GM19025 (cell line): Measurements from ENCODE around the gene ADARB2.
"Not testable (repeated sequence)": the region's sequence is repeated elsewhere in the genome, so short reads cannot be mapped to it uniquely, and the experiment has no call there.

ENCODE experiments used
- ATAC-seq: cut with Tn5 transposase; IDR thresholded peaks from one replicate; pipeline ENCODE4 v1.9.1; 2021; ENCODE audit warnings: mild to moderate bottlenecking, low read depth, moderate library complexity; ENCODE audit not compliant: unreplicated experiment

Gene ADARB2

DNA sequence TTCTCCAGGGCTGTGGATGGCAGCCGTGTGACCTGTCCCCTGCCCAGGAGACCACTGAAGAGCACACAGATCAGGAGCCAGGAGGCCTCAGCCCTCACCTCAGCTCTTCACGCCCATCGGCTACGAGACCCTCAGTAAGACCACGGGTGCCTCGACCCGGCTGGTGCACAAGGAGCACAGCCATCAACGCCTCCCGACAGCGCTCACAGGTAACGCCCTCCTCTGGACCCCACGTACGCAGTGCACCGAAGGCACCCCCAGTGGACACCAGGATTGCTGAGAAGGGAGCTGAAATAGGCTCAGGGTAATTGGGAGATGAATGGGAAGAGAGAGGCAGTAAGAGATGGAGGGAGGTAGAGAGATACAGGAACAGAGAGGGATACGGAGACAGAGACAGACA lies 389.8 kb downstream of the ADARB2 start:
- ATAC-seq, result no peak

GRCh38 chr10:1346201-1346600 lies 391.1 kb downstream of the ADARB2 start:
- ATAC-seq, result no peak

GRCh38 chr10:1345368-1345767 lies 392.0 kb downstream of the ADARB2 start:
- ATAC-seq, result no peak

DNA sequence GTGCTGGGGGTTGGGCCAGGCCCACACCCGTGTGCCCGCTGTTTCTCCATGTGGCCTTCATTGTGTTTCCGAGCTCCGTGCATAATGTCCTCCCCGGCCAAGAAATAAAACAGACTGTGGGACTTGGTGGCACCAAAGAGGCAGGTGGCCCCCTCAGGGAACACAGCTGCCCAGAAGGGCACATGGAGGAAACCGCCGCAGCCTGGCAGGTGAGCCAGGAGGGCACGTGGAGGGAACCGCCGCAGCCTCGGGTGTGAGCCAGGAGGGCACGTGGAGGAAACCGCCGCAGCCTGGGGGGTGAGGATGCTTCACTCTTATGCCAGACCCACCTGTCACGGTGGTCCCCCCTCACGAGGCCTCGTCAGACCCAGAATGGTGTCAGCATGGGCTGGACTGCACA lies 392.5 kb downstream of the ADARB2 start:
- no peak for ATAC-seq

GRCh38 chr10:1344408-1344807 lies 392.9 kb downstream of the ADARB2 start:
- ATAC-seq, result no peak

DNA sequence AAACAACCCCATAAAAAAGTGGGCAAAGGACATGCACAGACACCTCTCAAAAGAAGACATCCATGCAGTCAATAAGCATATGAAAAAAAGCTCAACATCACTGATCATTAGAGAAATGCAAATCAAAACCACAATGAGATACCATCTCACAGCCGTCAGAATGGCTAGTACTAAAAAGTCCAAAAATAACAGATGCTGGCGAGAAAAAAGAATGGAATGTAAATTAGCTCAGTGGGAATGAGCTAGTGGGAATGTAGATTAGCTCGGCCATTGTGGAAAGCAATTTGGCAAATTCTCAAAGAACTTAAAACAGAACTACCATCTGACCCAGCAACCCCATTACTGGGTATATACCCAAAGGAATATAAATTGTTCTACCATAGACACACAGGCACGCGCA lies 394.1 kb downstream of the ADARB2 start:
- no peak for ATAC-seq

- not testable (repeated sequence) for ATAC-seq
These were observed 396.3 kb downstream of the ADARB2 start for GRCh38 chr10:1341052-1341451.

GRCh38 chr10:1339396-1339795 lies 397.9 kb downstream of the ADARB2 start:
- no peak for ATAC-seq

GRCh38 chr10:1335642-1336041 lies 401.7 kb downstream of the ADARB2 start:
- no peak for ATAC-seq

DNA sequence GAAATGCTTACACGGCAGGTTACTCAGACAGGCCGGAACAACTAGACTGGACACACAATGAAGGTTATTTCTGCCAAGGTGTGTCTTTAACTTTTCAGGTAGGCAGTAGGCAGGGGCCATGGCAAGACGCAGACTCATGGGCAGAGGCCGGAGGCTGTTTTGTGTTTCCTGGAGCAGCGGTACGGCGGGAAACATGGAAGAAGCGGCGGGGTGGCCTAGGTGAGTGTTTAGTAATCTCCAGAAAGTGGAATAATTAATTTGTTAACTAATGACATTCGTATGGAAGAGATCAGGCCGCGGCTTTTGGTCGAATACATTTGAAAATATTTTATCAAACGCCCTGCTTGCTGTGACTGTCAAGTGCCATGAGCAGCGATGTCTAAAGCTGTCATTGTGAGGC lies 403.3 kb downstream of the ADARB2 start:
- ATAC-seq, result no peak

- ATAC-seq, result no peak
These were observed 405.8 kb downstream of the ADARB2 start for GRCh38 chr10:1331560-1331959.

DNA sequence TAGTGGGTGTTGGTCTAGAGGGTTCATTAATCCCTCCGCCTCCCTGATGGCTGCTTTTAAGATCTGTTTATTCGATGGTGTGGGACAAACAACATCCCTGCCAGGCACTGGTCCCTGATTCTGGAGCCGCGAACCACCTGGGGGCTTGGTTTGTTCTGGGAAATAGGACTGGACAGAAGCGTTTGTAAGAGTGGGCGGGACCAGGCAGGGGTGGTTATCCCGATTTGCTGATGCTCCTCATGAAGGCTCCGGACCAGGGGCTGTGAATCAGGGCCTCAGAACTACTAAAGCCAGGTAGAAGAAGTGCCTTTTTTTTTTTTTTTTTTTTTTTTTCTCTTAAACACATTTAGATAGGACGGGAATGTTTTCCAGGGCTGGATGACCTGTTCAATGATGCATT lies 407.7 kb downstream of the ADARB2 start:
- no peak for ATAC-seq

- no peak for ATAC-seq
These were observed 408.2 kb downstream of the ADARB2 start for GRCh38 chr10:1328981-1329614.

DNA sequence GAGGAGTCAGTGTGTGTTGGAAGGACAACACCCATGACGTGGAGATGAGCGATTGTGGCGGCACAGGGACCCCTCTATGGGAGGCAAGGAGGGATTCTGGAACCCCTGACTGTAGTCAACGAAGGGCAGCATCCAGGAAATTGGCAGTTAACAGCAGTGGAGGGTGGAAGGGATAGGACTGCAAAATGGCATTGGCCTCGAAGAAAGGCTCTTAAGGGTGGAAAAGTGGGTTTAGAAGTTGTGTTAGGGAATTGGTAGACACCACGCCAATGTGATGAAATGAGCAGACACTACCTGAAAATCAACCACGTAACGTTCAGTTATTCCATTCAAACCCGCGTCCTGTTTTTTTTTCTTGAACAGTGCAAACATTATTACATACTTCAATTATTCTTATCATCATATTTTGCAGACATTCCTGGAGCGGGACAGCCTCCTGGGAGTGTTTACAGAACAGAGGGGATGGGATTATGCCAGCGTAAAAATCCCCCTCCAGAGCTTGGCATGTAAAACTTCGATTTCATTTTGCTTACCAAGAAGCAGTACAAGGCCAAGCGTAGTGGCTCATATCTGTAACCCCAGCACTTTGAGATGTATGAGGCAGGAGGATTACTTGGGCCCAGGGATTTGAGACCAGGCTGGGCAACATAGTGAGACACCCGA lies 409.0 kb downstream of the ADARB2 start:
- no peak for ATAC-seq

DNA sequence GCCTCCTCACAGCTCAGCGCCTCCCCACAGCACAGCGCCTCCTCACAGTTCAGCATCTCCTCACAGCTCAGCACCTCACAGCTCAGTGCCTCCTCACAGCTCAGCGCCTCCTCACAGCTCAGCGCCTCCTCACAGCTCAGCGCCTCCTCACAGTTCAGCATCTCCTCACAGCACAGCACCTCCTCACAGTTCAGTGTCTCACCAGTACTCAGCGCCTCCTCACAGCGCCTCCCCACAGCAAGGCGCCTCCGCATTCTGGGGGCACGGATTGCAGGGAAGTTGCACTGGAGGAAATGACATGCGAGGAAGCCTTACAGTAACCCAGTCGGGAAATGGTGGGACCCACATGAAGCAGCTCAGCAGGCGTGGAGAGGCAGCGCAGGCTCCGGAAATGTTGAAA lies 409.6 kb downstream of the ADARB2 start:
- ATAC-seq, result no peak

GRCh38 chr10:1326514-1326913 lies 410.8 kb downstream of the ADARB2 start:
- not testable (repeated sequence) for ATAC-seq

GRCh38 chr10:1324903-1325302 lies 412.4 kb downstream of the ADARB2 start:
- no peak for ATAC-seq

GRCh38 chr10:1323951-1324350 lies 413.4 kb downstream of the ADARB2 start:
- ATAC-seq, result no peak

- ATAC-seq, result no peak
These were observed 416.5 kb downstream of the ADARB2 start for GRCh38 chr10:1320739-1321320.

DNA sequence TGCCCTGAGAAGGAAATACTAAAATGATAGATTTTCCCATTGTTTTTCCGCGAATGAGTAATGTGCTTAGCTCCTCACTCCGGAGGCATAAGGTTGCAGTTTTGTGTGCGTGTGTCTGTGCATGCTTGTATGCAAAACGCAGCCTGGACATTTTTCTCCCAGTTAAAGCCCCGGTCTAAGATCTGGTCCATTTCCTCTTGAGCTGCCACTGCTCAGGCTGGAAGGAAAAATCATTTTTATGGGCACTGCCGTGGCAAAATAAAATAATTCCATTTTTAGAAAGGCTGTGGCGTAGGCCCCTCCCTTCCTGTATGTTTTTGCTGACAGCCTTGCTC lies 420.5 kb downstream of the ADARB2 start:
- ATAC-seq, result no peak

GRCh38 chr10:1316121-1316808 lies 421.1 kb downstream of the ADARB2 start:
- no peak for ATAC-seq

DNA sequence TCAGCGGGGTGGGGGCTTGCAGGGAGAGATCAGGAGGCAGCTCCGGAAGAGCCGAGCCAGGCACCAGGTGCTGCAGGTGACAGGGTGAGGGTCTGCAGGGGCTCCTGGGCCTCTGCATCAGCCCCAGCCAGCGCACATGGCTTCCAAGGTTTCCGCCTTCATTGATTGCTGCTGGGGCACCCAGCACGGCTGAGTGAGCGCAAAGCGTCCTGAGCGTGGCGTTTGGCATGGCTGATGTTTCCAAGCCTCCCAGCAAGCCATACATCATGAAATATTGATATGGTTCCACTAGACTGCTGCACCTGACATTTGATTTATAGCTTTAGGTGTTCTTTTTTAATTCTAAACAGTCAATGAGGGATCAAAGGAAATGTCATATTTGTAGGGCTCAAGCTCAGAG lies 422.1 kb downstream of the ADARB2 start:
- ATAC-seq, result no peak
